HG03565 (cell line): ENCODE measurements around the gene CMTM4.
"Not testable (repeated sequence)": the region's sequence is repeated elsewhere in the genome, so short reads cannot be mapped to it uniquely, and the experiment has no call there.

Source experiments
- ATAC-seq: cut with Tn5 transposase; IDR thresholded peaks from one replicate; pipeline ENCODE4 v1.9.1; 2021; ENCODE audit warnings: mild to moderate bottlenecking, moderate library complexity; ENCODE audit not compliant: unreplicated experiment

Gene CMTM4

GRCh38 chr16:66617728-66618127, 78.8 kb downstream of the CMTM4 start:
- ATAC-seq = no peak

- no peak for ATAC-seq
Observed at GRCh38 chr16:66617010-66617434, 79.5 kb downstream of the CMTM4 start.

GRCh38 chr16:66616592-66616991, 80.0 kb downstream of the CMTM4 start:
- no peak for ATAC-seq

- ATAC-seq = no peak
Observed at GRCh38 chr16:66616169-66616568, 80.4 kb downstream of the CMTM4 start.

- no peak for ATAC-seq
Observed at GRCh38 chr16:66614161-66614802, 82.3 kb downstream of the CMTM4 start.

- no peak for ATAC-seq
Observed at GRCh38 chr16:66612422-66612821, 84.1 kb downstream of the CMTM4 start.

- ATAC-seq = not testable (repeated sequence)
Observed at GRCh38 chr16:66611911-66612310, 84.6 kb downstream of the CMTM4 start.

GRCh38 chr16:66610111-66610820, 86.3 kb downstream of the CMTM4 start:
- ATAC-seq = no peak

- ATAC-seq = no peak
Observed at GRCh38 chr16:66609139-66609510, 87.4 kb downstream of the CMTM4 start.

GRCh38 chr16:66608241-66609138, 88.1 kb downstream of the CMTM4 start:
- no peak for ATAC-seq

GRCh38 chr16:66605979-66606751, 90.4 kb downstream of the CMTM4 start:
- peak; percentile 59 for ATAC-seq

GRCh38 chr16:66605177-66605978, 91.2 kb downstream of the CMTM4 start:
- ATAC-seq = no peak

- ATAC-seq = no peak
Observed at GRCh38 chr16:66604376-66605176, 92.0 kb downstream of the CMTM4 start, which contains the start of gene CMTM3. TSS of gene CMTM3 (plus strand) at chr16:66604704. CDS start at chr16:66604806, 102 bp downstream.

GRCh38 chr16:66603537-66604375, 92.8 kb downstream of the CMTM4 start:
- no peak for ATAC-seq

- no peak for ATAC-seq
Observed at GRCh38 chr16:66601471-66601870, 95.1 kb downstream of the CMTM4 start.

- no peak for ATAC-seq
Observed at GRCh38 chr16:66600477-66600876, 96.1 kb downstream of the CMTM4 start.

- ATAC-seq = no peak
Observed at GRCh38 chr16:66599726-66600125, 96.8 kb downstream of the CMTM4 start.

GRCh38 chr16:66598111-66598510, 98.4 kb downstream of the CMTM4 start:
- no peak for ATAC-seq
